HG02642 (cell line): Measurements from ENCODE around the gene ZNF506.
A peak's percentile ranks its signal among the peaks of the same experiment; 100 is the strongest.
"Not testable (repeated sequence)": the region's sequence is repeated elsewhere in the genome, so short reads cannot be mapped to it uniquely, and the experiment has no call there.

Experiments
- ATAC-seq: cut with Tn5 transposase; IDR thresholded peaks from one replicate; pipeline ENCODE4 v1.9.1; 2021; ENCODE audit warnings: mild to moderate bottlenecking; ENCODE audit not compliant: unreplicated experiment, poor library complexity

The ZNF506 gene

DNA sequence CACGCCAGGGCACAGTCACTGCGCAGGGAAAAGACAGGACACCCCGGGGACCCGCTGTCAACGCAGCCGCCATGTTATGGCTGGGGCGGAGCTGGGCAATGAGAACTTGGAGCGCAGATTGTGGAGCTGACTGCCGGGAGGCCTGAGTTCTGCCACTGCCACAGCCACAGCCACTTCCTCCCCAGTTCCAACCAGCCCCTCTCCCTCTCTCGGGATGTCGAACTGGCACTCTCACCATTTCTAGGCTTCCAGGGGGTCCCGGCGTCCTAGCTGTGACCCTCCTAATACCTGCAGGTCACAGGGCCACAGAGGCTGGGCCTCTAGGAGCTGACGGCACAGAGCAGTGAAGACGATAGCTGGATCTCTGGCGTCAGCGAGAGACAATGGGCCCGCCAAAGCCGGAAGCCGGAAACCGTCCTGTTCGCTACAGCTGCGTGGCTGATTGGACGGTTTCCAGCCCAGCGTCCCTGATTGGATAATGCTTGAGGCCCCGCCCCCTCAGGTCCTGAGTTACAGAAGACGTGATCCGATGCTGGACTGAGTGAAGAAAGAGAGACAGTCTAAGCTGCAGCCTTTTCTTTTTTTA lies at the start of gene ZNF506:
ZNF506 (minus strand) TSS at position 385 of the 586 bp plus-strand sequence; CDS start at position 238, 147 bp downstream.
- ATAC-seq: peak; percentile 94

DNA sequence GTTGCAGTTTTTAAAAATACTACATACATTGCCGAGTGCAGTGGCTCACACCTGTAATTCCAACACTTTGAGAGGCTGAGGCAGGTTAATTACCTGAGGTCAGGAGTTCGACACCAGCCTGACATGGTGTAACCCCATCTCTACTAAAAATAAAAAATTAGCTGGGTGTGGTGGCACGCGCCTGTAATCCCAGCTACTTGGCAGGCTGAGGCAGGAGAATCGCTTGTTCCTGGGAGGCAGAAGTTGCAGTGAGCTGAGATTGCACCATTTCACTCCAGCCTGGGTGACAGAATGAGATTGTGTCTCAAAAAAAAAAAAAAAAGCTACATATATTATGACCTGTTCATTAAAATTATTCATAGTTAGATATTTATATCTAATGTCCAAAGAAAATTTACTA lies 48.5 kb upstream of the ZNF506 start:
- ATAC-seq: not testable (repeated sequence)

DNA sequence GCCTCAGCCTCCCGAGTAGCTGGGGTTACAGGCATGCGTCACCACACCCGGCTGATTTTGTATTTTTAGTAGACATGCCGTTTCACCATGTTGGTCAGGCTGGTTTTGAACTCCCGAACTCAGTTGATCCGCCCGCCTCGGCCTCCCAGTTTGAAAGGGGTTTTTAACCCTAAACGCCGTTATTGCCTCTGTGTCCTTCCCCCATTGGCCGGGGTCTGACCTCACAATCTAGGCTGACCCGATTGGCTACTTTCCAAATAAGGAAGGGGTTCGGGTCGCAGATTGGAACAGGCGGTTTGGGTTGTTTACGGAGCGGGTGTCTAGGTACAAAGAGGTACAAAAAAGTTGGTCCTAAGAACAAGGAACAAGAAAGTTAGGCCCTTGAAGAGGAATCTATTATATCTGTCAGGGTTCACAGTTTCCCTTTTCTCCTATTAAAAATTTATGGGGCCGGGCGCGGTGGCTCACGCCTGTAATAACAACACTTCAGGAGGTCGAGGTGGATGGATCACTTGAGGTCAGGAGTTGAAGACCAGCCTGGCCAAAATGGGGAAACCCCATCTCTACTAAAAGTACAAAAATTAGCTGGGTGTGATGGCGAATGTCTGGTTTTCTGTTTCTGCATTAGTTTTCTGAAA lies 45.2 kb upstream of the ZNF506 start:
- ATAC-seq: no peak

DNA sequence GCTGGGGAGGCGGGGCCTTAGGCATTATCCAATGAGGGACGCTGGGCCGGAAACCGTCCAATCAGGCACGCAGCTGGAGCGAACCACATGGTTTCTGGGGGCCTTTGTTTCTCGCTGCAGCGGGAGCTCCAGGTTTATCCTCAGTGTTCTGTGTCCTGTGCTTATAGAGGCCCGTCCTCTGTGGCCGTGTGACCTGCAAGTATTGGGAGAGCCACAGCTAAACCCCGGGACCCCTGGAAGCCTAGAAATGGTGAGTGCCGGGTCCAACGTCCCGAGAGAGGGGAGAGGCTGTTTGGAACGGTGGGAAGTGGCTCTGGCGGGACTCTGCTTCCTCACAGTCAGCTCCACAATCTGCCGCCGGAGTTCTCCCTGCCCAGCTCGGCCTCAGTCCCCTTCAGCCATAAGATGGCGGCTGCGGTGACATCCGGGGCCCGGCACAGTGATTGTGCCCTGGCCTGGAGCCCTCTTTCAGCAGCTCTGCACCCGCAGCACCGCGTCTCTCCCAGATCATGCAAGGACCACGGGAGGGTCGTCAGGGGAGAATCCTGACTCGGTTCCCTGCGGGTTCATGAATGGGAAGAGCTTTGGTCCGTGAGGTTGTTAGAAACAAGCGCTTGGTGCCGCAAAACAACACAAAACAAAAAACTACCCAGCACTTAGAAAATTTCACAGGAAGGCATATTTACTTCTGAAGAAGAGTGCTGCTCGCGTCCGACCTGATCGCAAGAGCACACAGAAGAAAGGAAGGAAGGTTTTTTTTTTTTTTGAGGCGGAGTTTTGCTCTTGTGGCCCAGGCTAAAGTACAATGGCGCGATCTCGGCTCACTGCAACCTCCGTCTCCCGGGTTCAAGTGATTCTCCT lies 44.4 kb upstream of the ZNF506 start, which contains the start of gene ZNF253:
ZNF253 (plus strand) TSS at position 133 of the 861 bp plus-strand sequence; CDS start at position 248, 115 bp downstream.
- ATAC-seq: peak; percentile 98

DNA sequence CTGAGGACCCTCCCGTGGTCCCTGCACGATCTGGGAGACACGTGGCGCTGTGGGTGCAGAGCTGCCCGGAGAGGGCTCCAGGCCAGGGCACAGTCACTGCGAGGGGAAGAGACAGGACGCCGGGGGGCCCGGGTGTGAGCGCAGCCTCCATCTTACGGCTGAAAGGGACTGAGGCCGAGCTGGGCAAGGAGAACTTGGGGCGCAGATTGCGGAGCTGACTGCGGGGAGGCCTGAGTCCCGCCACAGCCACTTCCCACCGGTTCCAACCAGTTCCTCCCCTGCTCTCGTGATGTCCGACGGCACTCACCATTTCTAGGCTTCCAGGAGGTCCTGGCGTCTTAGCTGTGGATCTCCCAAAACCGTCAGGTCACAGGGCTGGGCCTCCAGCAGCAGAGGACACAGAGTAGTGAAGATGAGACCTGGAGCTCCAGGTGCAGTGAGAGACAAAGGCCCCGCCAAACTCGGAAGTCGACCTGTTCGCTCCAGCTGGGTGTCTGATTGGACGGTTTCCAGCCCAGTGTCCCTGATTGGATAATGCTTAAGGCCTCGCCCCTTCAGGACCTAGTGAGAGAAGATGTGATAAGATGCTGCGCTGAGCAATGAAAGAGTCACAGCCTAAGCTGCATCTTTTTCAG lies 39.3 kb upstream of the ZNF506 start:
- ATAC-seq: no peak

DNA sequence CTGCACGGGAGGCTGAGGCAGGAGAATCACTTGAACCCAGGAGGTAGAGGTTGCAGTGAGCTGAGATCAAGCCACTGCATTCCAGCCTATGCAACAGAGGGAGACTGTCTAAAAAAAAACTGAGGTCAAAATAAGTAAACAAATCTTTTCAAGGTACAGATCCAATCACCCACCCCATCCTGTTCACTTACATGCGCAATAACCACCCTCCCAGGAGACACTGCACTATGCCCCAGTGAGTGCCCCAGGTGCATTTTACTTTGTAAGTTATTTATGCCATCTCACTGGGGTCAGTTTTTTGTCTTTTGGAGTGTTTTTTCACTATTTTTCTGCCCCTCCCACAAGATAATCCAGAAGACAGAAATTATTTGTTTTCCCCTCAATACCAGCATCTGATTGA lies 37.2 kb upstream of the ZNF506 start:
- no peak for ATAC-seq

DNA sequence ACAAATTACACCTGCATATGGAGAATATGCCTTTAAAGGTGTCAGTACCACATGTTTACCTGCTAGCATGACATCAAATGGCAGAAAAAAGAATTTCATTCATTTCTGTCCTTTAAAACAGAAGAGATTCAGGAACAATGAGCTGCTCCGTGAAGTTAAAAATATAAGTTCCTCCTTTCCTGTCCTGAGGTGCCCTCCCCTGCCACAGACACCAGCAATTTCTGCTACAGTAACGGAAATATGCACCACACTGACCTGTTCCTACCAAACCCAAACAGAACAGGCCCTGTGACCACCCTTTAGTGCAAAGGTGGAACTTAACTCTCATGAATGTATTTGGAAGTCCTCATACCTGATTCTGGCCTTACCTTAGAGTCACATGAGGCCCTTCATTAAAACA lies 30.2 kb upstream of the ZNF506 start:
- not testable (repeated sequence) for ATAC-seq

DNA sequence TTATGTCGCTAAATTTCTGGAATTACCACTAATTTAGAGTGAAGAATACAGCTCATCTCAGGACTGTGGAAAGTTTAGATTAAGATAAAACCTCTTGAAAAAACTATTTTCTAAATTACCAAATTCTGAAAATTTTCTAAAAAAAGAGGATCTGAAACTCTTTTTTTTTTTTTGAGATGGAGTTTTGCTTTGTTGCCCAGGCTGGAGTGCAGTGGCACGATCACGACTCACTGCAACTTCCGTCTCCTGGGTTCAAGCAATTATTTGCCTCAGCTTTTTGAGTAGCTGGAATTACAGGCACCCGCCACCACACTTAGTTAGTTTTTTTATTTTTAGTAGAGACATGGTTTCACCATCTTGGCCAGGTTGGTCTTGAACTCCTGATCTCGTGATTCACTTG lies 27.5 kb upstream of the ZNF506 start:
- no peak for ATAC-seq

DNA sequence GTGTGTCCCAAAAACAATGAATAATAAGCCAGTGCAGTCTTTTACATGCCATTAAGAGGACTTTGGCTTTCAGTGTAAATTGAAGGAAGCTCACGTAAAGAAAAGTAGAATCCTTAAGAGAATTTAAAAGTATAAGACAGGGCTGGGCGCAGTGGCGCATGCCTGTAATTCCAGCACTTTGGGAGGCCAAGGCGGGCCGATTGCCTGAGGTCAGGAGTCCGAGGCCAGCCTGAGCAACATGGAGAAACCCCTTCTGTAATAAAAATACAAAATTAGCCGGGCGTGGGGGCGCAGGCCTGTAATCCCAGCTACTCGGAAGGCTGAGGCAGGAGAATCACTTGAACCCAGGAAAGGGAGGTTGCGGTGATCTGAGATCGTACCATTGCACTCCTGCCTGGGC lies 26.2 kb upstream of the ZNF506 start:
- ATAC-seq: no peak

DNA sequence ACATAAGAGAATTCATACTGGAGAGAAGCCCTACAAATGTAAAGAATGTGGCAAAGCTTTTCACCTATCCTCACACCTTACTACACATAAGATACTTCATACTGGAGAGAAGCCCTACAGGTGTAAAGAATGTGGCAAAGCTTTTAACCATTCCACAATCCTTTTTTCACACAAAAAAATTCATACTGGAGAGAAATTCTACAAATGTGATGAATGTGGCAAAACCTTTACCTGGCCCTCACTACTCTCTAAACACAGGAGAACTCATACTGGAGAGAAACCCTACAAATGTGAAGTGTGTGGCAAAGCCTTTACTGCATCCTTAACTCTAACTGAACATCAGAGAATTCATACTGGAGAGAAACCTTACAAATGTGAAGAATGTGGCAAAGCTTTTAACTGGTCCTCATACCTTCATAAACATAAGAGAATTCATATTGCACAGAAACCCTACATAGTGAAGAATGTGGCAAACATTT lies 14.0 kb upstream of the ZNF506 start:
- no peak for ATAC-seq

DNA sequence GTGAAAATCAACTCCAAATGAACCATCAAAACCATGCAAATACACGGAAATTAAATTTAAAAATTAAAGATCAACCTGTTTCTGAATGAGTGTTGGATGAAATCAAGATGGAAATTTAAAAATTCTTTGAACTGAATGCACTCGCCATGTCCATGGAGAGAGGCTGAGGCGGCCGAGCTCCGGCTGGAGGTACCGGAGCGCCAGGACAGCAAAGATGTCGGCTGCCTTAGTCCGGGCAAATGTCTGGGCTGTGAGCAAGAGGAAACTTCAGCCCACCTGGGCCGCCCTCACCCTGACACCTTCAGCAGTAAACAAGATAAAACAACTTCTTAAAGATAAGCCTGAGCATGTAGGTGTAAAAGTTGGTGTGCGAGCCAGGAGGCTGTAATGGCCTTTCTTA lies 5.3 kb upstream of the ZNF506 start:
- no peak for ATAC-seq

DNA sequence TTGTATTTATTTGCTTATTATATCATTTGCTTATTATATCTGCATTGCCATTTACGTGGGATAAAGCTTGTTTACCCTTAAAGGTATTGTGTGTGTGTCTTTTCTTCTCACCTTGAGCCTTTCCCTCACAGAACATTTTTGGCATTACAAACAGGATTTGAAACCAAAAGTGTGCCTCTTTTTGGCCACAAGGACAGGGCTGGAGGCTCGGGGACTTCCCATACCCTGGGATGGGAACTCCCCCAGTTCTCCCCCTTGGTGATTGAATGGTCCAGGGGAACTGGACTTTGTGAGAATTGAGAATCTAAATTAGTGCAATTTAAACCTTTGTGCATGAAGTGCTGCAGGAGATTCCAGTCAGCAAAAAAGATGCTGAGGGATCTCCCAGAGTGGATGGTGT lies 2.4 kb upstream of the ZNF506 start:
- no peak for ATAC-seq

DNA sequence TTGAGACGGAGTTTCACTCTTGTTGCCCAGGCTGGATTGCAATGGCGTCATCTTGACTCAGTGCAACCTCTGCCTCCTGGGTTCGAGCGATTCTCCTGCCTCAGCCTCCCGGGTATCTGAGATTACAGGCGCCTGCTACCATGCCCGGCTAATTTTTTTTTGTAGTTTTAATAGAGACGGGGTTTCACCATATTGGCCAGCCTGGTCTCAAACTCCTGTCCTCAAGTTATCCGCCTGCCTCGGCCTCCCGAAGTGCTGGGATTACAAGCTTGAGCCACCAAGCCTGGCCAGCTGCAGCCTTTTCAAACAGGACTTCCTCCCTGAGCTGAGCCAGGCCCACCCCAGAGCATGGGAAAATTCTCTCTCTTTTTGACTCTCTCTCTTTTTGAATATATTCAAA lies 426 bp upstream of the ZNF506 start:
- ATAC-seq: not testable (repeated sequence)

DNA sequence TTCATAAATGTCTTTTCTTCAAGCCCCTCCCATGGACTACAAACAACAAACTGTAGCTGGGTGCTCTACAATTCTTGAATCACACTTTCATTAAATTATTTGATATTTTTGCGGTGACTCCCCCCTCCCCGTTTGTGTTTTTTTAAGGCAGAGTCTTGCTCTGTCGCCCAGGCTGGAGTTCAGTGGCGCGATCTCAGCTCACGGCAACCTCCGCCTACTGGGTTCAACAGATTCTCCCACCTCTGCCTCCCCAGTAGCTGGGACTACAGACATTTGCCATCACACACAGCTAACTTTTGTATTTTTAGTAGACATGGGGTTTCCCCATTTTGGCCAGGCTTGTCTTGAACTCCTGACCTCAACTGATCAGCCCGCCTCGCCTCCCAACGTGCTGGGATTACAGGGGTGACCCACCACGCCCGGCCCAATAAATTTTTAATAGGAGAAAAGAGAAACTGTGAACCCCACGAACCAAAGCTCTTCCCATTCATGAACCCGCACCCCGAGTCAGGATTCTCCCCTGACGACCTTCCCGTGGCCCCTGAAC lies 703 bp downstream of the ZNF506 start:
- ATAC-seq: no peak

DNA sequence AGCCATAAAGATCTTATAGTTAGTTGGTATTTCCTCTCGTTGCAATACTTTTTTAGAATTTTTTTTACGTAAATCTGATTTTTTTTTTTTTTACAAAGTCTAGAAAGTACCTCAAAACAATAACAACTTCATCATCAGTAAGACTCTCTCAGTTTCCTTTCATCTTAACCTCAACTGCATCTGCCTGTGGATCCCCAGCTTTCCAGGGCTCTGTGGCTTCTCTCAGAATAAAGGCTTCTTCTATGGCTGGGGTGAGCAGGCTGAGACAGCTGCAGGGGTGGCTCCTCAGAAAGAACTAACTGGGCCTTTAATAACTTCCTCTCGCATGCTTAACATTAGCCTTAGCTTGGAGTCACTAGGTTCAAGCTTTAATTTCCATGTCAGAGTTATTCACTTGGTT lies 4.2 kb downstream of the ZNF506 start:
- ATAC-seq: no peak

DNA sequence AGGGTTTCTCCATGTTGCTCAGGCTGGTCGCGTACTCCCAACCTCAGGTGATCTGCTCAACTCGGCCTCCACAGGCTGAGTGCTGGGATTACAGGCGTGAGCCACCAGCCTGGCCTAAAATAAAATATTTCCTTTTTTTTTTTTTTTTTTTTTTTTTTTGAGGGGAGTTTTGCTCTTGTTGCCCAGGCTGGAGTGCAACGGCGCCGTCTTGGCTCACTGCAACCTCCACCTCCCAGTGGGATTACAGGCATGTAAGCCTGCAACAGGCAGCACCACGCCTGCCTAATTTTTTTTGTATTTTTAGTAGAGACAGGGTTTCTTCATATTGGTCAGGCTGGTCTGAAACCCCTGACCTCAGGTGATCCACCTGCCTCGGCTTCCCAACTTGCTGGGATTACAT lies 4.9 kb downstream of the ZNF506 start:
- ATAC-seq: no peak

DNA sequence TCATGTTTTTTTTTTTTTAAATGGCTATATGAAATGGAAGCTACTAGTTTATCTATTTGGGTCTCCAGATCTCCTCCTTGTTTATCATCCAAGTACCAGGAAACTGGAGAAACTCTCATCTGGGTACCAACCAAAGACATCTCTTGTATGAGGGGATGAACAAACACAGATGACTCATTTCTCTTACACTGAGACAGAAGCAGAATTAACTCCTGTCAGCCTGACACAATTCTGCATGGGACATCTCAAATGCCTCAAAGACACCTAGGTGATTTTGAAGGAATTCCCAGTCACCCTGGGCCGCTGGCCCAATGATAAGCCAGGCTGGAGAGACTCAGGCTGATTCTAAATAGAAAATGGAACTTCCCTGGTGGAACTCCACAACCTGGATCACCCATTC lies 9.6 kb downstream of the ZNF506 start:
- ATAC-seq: not testable (repeated sequence)

DNA sequence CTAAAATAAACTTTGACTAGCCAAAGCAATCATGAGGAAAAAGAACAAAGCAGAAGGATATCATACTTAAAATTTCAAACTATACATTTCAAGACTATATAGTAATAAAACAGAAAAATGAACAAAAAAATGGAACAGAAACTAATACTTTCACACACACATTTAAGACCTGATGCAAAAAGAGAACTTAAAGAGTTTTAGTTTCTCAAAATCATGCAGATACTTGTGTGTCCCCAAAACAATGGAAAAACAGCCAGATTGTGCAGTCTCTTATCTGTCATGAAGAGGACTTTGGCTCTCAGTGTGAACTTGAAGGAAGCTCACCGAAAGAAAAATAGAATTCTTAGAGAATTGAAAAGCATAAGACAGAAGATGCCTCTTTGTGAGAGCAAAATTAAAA lies 16.1 kb downstream of the ZNF506 start:
- ATAC-seq: no peak

DNA sequence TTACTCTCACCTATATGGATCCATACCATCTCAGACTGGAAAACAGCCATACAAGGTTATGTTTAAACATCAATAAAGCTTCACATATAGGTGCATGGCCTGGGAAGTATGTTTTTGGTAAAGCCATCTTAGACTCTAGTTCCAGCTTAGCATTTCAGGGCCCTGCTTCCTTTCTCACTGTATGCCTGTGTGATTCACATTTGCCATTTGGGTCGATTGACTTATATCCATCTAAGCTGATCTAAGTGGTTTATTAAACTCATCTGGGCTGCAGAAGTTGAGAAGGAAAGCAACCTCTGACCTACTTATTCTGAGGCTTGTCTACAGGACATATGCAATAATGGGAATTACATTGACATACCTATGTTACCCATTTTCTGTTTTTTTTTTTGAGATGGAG lies 33.5 kb downstream of the ZNF506 start:
- ATAC-seq: no peak

DNA sequence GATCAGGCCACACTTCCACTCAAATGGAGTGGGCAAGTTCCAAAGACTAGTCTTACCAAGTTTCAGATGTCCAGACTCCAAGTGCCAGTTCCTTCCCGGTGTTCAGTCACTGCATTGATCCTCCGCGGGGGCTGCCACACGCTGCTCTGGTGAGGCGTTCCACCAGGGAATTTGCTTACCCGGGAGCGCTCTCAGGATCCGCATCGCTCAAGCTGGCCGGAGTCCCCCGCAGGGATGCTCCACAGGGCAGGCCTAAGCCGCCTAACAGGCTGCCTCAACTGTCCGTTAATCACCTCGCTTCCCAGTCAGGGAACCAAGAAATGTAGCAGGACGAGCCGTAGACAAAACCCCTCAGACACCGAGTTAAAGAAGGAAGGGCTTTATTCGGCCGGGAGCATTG lies 36.1 kb downstream of the ZNF506 start:
- ATAC-seq: not testable (repeated sequence)
